Measurements from ENCODE around the gene AHR. TPM values are rescaled to one million over a fixed set of nuclear protein-coding genes. Genes with fewer than 3 reads are reported as not detected.
A peak's percentile ranks its signal among the peaks of the same experiment; 100 is the strongest.

Gene AHR
- total RNA-seq, 1 experiment from 2014 or later: 280 TPM

GRCh38 chr7:17305387-17306171, 7.1 kb downstream of the AHR start:
- CTCF ChIA-PET: interaction anchor here (0.5 to 3.3 kb wide), 7 partner anchors 10 to 424 kb away, joined by 3 to 21 read pairs (median 4); partner anchors contain the start of gene AGR3
- no peak overlapping the region for H3K27ac Mint-ChIP-seq (ENCODE audit: unreplicated experiment)

GRCh38 chr7:17307000-17307399, 8.5 kb downstream of the AHR start:
- H3K4me1 Mint-ChIP-seq (ENCODE audit: low read depth, unreplicated experiment): peaks cover 9% of the 10 kb centered on the region
- H3K9me3 Mint-ChIP-seq (ENCODE audit: low read depth, unreplicated experiment): no peaks in the 10 kb centered on the region
- H3K4me3 Mint-ChIP-seq (ENCODE audit: low read depth, unreplicated experiment): no peak overlapping the region
- intact Hi-C loops (cut with micrococcal nuclease; ENCODE audit: unreplicated experiment): loop anchor here (5.0 kb wide), 1 partner anchor 385 kb away; no protein-coding TSS in a partner anchor
- no peak for DNase-seq
- peaks cover 48% of the 10 kb centered on the region for H3K36me3 Mint-ChIP-seq (ENCODE audit: insufficient read depth, unreplicated experiment)
- TF ChIP-seq CTCF (IDR thresholded peaks at IDR 0.05; ENCODE audit: unreplicated experiment): no peak
- BruUV-seq (replicated peaks): no TSS peak
- H3K27me3 Mint-ChIP-seq (ENCODE audit: unreplicated experiment): no peaks in the 10 kb centered on the region
- H3K27ac Mint-ChIP-seq (ENCODE audit: unreplicated experiment): no peak overlapping the region
- CTCF ChIA-PET: interaction anchor here (0.8 to 3.3 kb wide), 4 partner anchors 33 to 324 kb away, joined by 3 to 21 read pairs (median 8); no protein-coding TSS in a partner anchor

More at GRCh38 chr7:17305387-17306171, 7.1 kb downstream of the AHR start:
- H3K4me3 Mint-ChIP-seq (ENCODE audit: low read depth, unreplicated experiment): no peak overlapping the region
- no peak for DNase-seq
- H3K4me1 Mint-ChIP-seq (ENCODE audit: low read depth, unreplicated experiment): no peaks in the 10 kb centered on the region
- intact Hi-C loops (cut with micrococcal nuclease; ENCODE audit: unreplicated experiment): loop anchor here (2.0 to 5.0 kb wide), 3 partner anchors 219 to 383 kb away; no protein-coding TSS in a partner anchor
- no peaks in the 10 kb centered on the region for H3K27me3 Mint-ChIP-seq (ENCODE audit: unreplicated experiment)
- TF ChIP-seq CTCF (IDR thresholded peaks at IDR 0.05; ENCODE audit: unreplicated experiment): no peak
- H3K9me3 Mint-ChIP-seq (ENCODE audit: low read depth, unreplicated experiment): no peaks in the 10 kb centered on the region
- H3K36me3 Mint-ChIP-seq (ENCODE audit: insufficient read depth, unreplicated experiment): peaks cover 39% of the 10 kb centered on the region
- no TSS peak for BruUV-seq (replicated peaks)

- CTCF ChIA-PET: interaction anchor here (0.8 to 1.1 kb wide), 4 partner anchors 8 to 325 kb away, joined by 3 to 12 read pairs (median 3); no protein-coding TSS in a partner anchor
- TF ChIP-seq CTCF (IDR thresholded peaks at IDR 0.05; ENCODE audit: unreplicated experiment): no peak
- no peak for DNase-seq
- Mint-ChIP-seq H3K9me3 (ENCODE audit: low read depth, unreplicated experiment) (no peaks in the 10 kb centered on the region), H3K4me3 (ENCODE audit: low read depth, unreplicated experiment) (no peak overlapping the region), H3K36me3 (ENCODE audit: insufficient read depth, unreplicated experiment) (peaks cover 51% of the 10 kb centered on the region), H3K27me3 (ENCODE audit: unreplicated experiment) (no peaks in the 10 kb centered on the region), H3K4me1 (ENCODE audit: low read depth, unreplicated experiment) (peaks cover 13% of the 10 kb centered on the region), H3K27ac (ENCODE audit: unreplicated experiment) (no peak overlapping the region)
- intact Hi-C loops (cut with micrococcal nuclease; ENCODE audit: unreplicated experiment): loop anchor here (5.0 kb wide), 1 partner anchor 385 kb away; no protein-coding TSS in a partner anchor
- no TSS peak for BruUV-seq (replicated peaks)
These were observed 9.1 kb downstream of the AHR start for GRCh38 chr7:17307558-17307957.

GRCh38 chr7:17307969-17308648, 9.7 kb downstream of the AHR start:
- TF ChIP-seq CTCF (IDR thresholded peaks at IDR 0.05; ENCODE audit: unreplicated experiment): no peak
- Mint-ChIP-seq H3K9me3 (ENCODE audit: low read depth, unreplicated experiment) (no peaks in the 10 kb centered on the region), H3K4me3 (ENCODE audit: low read depth, unreplicated experiment) (no peak overlapping the region), H3K27ac (ENCODE audit: unreplicated experiment) (no peak overlapping the region), H3K27me3 (ENCODE audit: unreplicated experiment) (no peaks in the 10 kb centered on the region), H3K36me3 (ENCODE audit: insufficient read depth, unreplicated experiment) (peaks cover 57% of the 10 kb centered on the region), H3K4me1 (ENCODE audit: low read depth, unreplicated experiment) (peaks cover 18% of the 10 kb centered on the region)
- CTCF ChIA-PET: interaction anchor here (0.5 to 1.1 kb wide), 4 partner anchors 9 to 325 kb away, joined by 3 to 12 read pairs (median 4); no protein-coding TSS in a partner anchor
- BruUV-seq (replicated peaks): TSS peak; percentile 59
- DNase-seq: no peak
- intact Hi-C loops (cut with micrococcal nuclease; ENCODE audit: unreplicated experiment): loop anchor here (2.0 to 5.0 kb wide), 2 partner anchors 17 to 386 kb away; no protein-coding TSS in a partner anchor

Measured in Calu3 (cell line).